H1 (cell line): Measurements from ENCODE around the gene TTF1. TPM values are rescaled to one million over a fixed set of nuclear protein-coding genes. Genes with fewer than 3 reads are reported as not detected.

ENCODE experiments used
- ASH2L ChIP-seq: fragments of 200-600, 300-600 bp; sonication (generic); IDR thresholded peaks from one replicate; pipeline ENCODE4 v1.7.1; 2017; ENCODE audit warnings: low read length
- CTBP2 ChIP-seq: IDR thresholded peaks from 2 replicates; pipeline ENCODE4 v1.7.0; 2011; ENCODE audit warnings: borderline replicate concordance, mild to moderate bottlenecking, moderate library complexity, mixed read lengths, low read length; ENCODE audit not compliant: insufficient read depth, insufficient read length
- EGR1 ChIP-seq: IDR thresholded peaks from 2 replicates; pipeline ENCODE4 v1.6.1; 2011; ENCODE audit warnings: low read depth, low read length, borderline replicate concordance
- GTF2F1 ChIP-seq: IDR thresholded peaks from 2 replicates; pipeline ENCODE4 v1.6.1; 2012; ENCODE audit warnings: low read depth, low read length, improper control_type of control experiment, borderline replicate concordance
- HDAC2 ChIP-seq, 2 experiments: fragments of 300-600 bp in 1 of 2; sonication (generic) in 1 of 2; IDR thresholded peaks; 2 replicates each; pipeline ENCODE4 v1.6.1; 2011 to 2012; ENCODE audit warnings: low read depth in 2 of 2, low read length in 2 of 2, mild to moderate bottlenecking in 2 of 2, moderate library complexity in 2 of 2, borderline replicate concordance in 1 of 2, inconsistent platforms in 1 of 2
- POLR2A ChIP-seq, 2 experiments: IDR thresholded peaks; 1 replicate in 1 of 2; 2 replicates in 1 of 2; pipeline ENCODE4 v1.6.1; 2011; ENCODE audit warnings: low read depth in 2 of 2, low read length in 2 of 2, mild to moderate bottlenecking in 2 of 2; ENCODE audit errors: control extremely low read depth in 1 of 2
- RAD21 ChIP-seq, 2 experiments: IDR thresholded peaks in 1 of 2; conservative IDR thresholded peaks in 1 of 2; 2 replicates each; pipeline ENCODE4 v1.6.1; 2011; ENCODE audit warnings: low read depth in 2 of 2, low read length in 2 of 2, improper control_type of control experiment in 1 of 2, inconsistent platforms in 1 of 2, mild to moderate bottlenecking in 1 of 2, moderate library complexity in 1 of 2
- RFX5 ChIP-seq: IDR thresholded peaks from 2 replicates; pipeline ENCODE4 v1.6.1; 2011; ENCODE audit warnings: low read depth, low read length, improper control_type of control experiment, borderline replicate concordance
- polyA plus RNA-seq, 7 experiments: library from polyadenylated mRNA; depleted of rRNA in 3 of 7; stranded (reverse) in 5 of 7; unstranded in 2 of 7; fragments of >200 nt in 5 of 7; fragments of 200-250 nt in 2 of 7; gene quantifications; 1 replicate in 5 of 7; 2 replicates in 1 of 7; 4 replicates in 1 of 7; pipeline versions ENCODE4 v1.2.1 to v1.2.3, GENCODE V29; 2011 to 2013; ENCODE audit warnings: missing spikeins in 2 of 7, mixed read lengths in 2 of 7
- total RNA-seq: library from RNA; stranded (reverse); fragmentation: NEBNext Ultra II Directional; extraction: Animal tissue kit (Norgen Biotek cat#: 25700); gene quantifications from 2 replicates; pipeline ENCODE4 v1.2.1, GENCODE V29; 2021

The TTF1 gene
- total and polyA plus RNA-seq, 2 of the 8 experiments (the other 6 are each of a cell fraction or from before 2014, with no cell fraction given) = 7.8 to 22.2 TPM

DNA sequence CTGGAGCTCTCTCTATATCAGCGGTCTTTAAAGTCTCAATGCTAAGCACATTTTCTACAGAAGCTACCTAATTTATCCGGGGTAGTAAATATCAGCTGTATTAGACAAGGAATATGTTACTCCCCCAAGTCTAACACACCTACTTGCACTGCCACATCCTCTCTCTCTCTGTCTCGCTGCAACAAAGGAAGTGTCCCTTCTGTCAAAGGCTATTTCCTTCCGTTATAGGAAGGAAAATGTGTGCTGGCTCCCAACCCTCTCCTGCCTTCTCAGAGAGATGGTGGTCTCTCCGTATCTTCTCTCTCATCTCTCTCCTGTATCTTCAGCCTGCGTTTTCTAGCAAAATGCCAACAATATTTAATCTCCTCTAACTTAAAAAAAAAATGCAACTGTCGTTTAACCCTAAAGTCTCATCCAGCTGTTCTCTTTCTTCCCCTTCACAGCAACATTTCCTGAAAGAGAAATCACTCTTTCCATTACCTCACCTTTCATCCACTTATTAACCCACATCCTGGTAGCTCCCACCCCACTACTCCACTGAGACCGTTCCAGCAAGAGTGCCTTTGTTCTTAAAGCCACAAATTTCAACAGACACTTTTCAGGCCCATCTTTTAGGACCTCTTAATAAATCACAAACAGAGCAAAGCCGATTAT is 2.3 kb downstream of the TTF1 start (continued):
- no peak for TF ChIP-seq EGR1
- no peak for TF ChIP-seq POLR2A (IDR thresholded peaks at IDR 0.05; ENCODE audit: control extremely low read depth in 1 of 2, low read depth in 2 of 2, low read length in 2 of 2)
- TF ChIP-seq CTBP2 = no peak
- no peak for TF ChIP-seq HDAC2 (IDR thresholded peaks at IDR 0.05; ENCODE audit: borderline replicate concordance in 1 of 2, low read depth in 2 of 2, low read length in 2 of 2)
- no peak for TF ChIP-seq RAD21 (IDR thresholded peaks at IDR 0.05 in 1 of 2, conservative IDR thresholded peaks at IDR 0.05 in 1 of 2; ENCODE audit: low read depth in 2 of 2, low read length in 2 of 2)
- TF ChIP-seq ASH2L = no peak
- no peak for TF ChIP-seq RFX5
- no peak for TF ChIP-seq GTF2F1
- TF ChIP-seq, all 59 proteins: peak for 0
